GM10847 (cell line): ENCODE data around the gene NKX3-2.

Experiments used
- POLR2A ChIP-seq: IDR thresholded peaks from 2 replicates; pipeline ENCODE4 v1.6.1; 2011; ENCODE audit not compliant: insufficient read length; ENCODE audit errors: extremely low read depth

Gene NKX3-2

GRCh38 chr4:13543839-13544605 lies at the start of gene NKX3-2:
NKX3-2 (minus strand) TSS chr4:13544508; CDS start chr4:13544414, 94 bp downstream.
- TF ChIP-seq POLR2A: no peak

- no peak for TF ChIP-seq POLR2A
These were observed 47.9 kb upstream of the NKX3-2 start for GRCh38 chr4:13592220-13592619.

DNA sequence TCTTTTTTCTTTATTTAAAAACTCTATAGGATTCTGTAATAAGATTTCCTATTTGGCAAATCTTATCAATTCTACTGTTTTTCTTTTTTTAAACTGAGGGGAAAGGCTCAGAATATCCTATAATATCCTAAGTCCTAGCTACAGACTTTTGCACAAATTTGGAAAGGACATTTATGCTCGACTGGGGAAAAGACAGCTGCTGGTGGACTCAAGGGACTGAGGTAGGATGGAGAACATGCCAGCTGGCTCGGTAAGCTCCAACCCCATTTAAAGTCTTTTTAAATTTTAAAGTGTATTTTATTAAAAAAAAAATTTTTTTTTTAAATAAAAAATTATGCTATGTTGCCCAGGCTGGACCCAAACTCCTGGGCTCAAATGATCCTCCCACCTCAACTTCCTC lies 46.5 kb upstream of the NKX3-2 start:
- TF ChIP-seq POLR2A: no peak

DNA sequence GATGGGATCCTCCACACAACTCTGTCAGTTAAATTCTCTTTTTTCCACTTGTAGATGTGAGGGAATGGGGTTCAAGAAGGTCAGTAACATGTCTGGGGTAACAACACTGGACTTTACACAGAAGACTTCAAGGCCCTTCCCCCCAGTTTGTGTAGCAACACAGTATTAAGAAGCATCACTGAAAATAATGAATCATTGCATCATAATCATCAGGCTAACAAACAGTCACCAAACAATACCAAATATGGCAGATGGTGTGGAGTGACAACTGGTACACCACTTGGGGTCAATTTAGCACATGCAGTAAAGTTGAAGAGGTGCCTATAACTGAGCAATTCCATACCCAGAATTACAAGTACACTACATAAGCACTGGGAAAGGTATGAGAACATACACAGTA lies 44.6 kb upstream of the NKX3-2 start:
- no peak for TF ChIP-seq POLR2A

GRCh38 chr4:13584481-13584880 lies 40.2 kb upstream of the NKX3-2 start:
- TF ChIP-seq POLR2A: no peak

GRCh38 chr4:13580036-13580435 lies 35.7 kb upstream of the NKX3-2 start:
- TF ChIP-seq POLR2A: no peak

DNA sequence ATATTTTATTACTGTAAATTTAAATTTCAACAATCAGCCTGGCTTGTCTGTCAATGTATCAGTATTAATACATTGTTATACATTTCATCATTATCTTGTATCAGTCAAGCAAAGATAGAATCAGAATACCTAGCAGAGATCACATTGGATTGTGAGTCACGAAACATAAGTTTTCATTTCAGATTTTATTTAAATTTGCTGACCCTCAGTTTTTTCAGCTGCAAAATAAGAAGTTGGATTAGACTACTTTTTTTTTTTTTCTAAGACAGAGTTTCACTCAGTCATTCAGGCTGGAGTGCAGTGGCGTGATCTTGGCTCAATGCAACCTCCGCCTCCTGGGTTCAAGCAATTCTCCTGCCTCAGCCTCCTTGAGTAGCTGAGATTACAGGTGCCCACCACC lies 33.4 kb upstream of the NKX3-2 start:
- TF ChIP-seq POLR2A: no peak

DNA sequence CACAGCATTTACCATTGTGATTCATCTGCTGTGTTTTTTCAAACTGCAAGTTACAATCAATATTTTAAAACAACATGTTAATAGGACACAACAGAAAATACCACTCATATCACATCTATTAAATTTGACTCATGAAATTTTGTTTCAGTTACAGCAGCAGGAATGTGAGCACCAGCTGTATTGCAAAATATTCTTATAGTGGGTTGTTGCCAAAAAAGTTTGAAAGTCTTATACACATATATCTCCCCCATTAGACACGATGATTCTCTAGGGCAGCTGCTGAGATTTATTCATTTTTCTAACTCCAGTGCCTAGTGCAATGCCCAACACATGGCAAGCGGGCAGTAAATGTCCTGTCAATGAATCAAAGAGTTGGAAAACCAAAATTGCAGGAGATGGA lies 26.6 kb upstream of the NKX3-2 start:
- no peak for TF ChIP-seq POLR2A

GRCh38 chr4:13567125-13567524 lies 22.8 kb upstream of the NKX3-2 start:
- no peak for TF ChIP-seq POLR2A

- TF ChIP-seq POLR2A: no peak
These were observed 18.6 kb upstream of the NKX3-2 start for GRCh38 chr4:13562876-13563275.

GRCh38 chr4:13561673-13562072 lies 17.4 kb upstream of the NKX3-2 start:
- TF ChIP-seq POLR2A: no peak

- TF ChIP-seq POLR2A: no peak
These were observed 15.1 kb upstream of the NKX3-2 start for GRCh38 chr4:13559413-13559812.

GRCh38 chr4:13558881-13559280 lies 14.6 kb upstream of the NKX3-2 start:
- TF ChIP-seq POLR2A: no peak

GRCh38 chr4:13555325-13555724 lies 11.0 kb upstream of the NKX3-2 start:
- no peak for TF ChIP-seq POLR2A

DNA sequence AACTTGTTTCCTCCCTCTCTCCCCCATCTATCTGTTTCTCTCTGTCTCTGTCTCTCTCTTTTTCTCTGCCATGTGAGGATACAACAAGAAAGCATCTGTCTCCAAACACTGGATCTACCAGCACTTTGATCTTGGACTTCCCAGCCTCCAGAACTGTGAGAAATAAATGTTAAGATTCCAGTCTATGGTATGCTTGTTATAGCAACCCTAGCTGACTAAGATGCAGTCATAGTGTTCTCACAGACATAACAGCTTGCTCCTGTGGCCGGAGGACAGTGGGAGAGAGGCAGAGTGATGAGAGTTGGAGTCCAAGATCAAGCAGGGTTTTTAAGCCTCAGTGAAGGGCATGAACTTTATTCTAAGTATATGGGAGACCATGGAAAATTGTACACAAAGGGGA lies 8.8 kb upstream of the NKX3-2 start:
- TF ChIP-seq POLR2A: no peak

GRCh38 chr4:13548984-13549546 lies 4.8 kb upstream of the NKX3-2 start:
- TF ChIP-seq POLR2A: no peak
